ENCODE data around the gene ACBD4. TPM values are rescaled to one million over a fixed set of nuclear protein-coding genes. Genes with fewer than 3 reads are reported as not detected.
A peak's percentile ranks its signal among the peaks of the same experiment; 100 is the strongest.

Gene ACBD4
- total and polyA plus RNA-seq, 2 of the 4 experiments (the other 2 are of a cell fraction), result 2.3 to 5.7 TPM

DNA sequence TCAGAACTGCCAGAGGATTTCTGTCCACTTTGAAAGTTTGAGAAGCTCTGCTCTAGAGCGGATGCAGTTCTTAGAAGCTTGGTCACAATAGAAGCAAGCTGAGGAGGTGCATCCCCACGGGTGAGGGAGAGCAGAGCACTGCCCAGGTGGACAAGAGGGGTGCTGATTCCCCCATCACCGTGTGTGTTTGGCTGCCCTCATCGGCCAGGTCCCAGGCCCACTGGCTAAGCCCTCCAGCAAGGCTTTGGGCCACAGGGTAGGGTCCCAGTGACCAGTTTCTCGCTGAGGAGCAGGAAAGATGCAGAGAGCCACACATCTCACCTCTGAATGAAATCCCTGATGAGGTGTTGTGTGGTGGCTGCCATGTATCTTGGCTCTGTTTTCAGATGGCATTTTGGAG, 47.5 kb upstream of the ACBD4 start:
- Histone ChIP-seq H3K14ac (replicated peaks; ENCODE audit: low read depth, low read length) (peak overlapping the region; percentile 76), H3K56ac (ENCODE audit: extremely low read depth, insufficient read depth, low read length) (0 out of 2 replicates have a peak overlapping the region, but pooled peaks have one; percentile 0), H2AK5ac (ENCODE audit: low read depth, low read length) (peak overlapping the region; percentile 77; the same call in 1 of the 2 replicates), H3K18ac (ENCODE audit: low read depth, low read length) (peak overlapping the region; percentile 45), H3K36me3 (ENCODE audit: control insufficient read depth, insufficient read depth, low read length) (peaks cover 49% of the 10 kb centered on the region), H4K5ac (ENCODE audit: low read depth, low read length) (peak overlapping the region; percentile 65), H2BK20ac (ENCODE audit: low read depth, low read length) (peak overlapping the region; percentile 66; the same call in 1 of the 2 replicates), H4K91ac (ENCODE audit: insufficient read depth, low read depth, low read length) (peak overlapping the region; percentile 38), H3K9me3 (ENCODE audit: control insufficient read depth, insufficient read depth, low read length) (0 out of 2 replicates have a peak, but pooled peaks cover 2% of the 10 kb centered on the region), H2AFZ (replicated peaks; ENCODE audit: low read length, poor library complexity) (peak overlapping the region; percentile 12), H4K8ac (ENCODE audit: low read depth in 2 of 2, low read length in 2 of 2) (peak overlapping the region in 1 of 2 experiments; percentile 27; a peak in 1 of 4 replicates), H3K27ac (ENCODE audit: insufficient read depth, low read length) (peak overlapping the region; percentile 85; the same call in 1 of the 2 replicates), H3K4ac (ENCODE audit: low read depth, low read length) (peak overlapping the region; percentile 80), H3K9ac (ENCODE audit: low read depth, low read length) (no peak overlapping the region; the same call in 1 of the 2 replicates), H3K23ac (ENCODE audit: low read depth, low read length) (peak overlapping the region; percentile 62; the same call in 1 of the 2 replicates), H2AK9ac (replicated peaks; ENCODE audit: low read depth, low read length, poor library complexity) (peak overlapping the region; percentile 72), H3K4me3 (ENCODE audit: insufficient read depth, low read depth, low read length) (no peak overlapping the region), H3K4me2 (ENCODE audit: low read depth, low read length) (no peak overlapping the region), H3K9me1 (ENCODE audit: insufficient read depth, low read length) (peaks cover 26% of the 10 kb centered on the region), H3K27me3 (ENCODE audit: control insufficient read depth, insufficient read depth, low read length) (no peaks in the 10 kb centered on the region), H3K4me1 (ENCODE audit: control insufficient read depth, insufficient read depth, low read length) (peaks cover 26% of the 10 kb centered on the region), H2BK5ac (ENCODE audit: low read depth, low read length, poor library complexity, severe bottlenecking) (peak overlapping the region; percentile 78), H4K20me1 (ENCODE audit: insufficient read depth, low read length) (peaks cover 5% of the 10 kb centered on the region), H2BK15ac (ENCODE audit: low read depth, low read length) (peak overlapping the region; percentile 25; the same call in 1 of the 3 replicates), H2BK120ac (ENCODE audit: low read depth, low read length) (peak overlapping the region; percentile 54), H3K79me1 (ENCODE audit: low read depth in 1 of 2, low read length in 2 of 2) (peaks cover 15 to 63% of the 10 kb centered on the region in 2 experiments)
- ATAC-seq (ENCODE audit: low read depth) (no peak), DNase-seq (no peak)
- no peak for TF ChIP-seq RFX5 (IDR thresholded peaks at IDR 0.05; ENCODE audit: low read depth, low read length)
- TF ChIP-seq, protein P1, sequence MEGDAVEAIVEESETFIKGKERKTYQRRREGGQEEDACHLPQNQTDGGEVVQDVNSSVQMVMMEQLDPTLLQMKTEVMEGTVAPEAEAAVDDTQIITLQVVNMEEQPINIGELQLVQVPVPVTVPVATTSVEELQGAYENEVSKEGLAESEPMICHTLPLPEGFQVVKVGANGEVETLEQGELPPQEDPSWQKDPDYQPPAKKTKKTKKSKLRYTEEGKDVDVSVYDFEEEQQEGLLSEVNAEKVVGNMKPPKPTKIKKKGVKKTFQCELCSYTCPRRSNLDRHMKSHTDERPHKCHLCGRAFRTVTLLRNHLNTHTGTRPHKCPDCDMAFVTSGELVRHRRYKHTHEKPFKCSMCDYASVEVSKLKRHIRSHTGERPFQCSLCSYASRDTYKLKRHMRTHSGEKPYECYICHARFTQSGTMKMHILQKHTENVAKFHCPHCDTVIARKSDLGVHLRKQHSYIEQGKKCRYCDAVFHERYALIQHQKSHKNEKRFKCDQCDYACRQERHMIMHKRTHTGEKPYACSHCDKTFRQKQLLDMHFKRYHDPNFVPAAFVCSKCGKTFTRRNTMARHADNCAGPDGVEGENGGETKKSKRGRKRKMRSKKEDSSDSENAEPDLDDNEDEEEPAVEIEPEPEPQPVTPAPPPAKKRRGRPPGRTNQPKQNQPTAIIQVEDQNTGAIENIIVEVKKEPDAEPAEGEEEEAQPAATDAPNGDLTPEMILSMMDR (conservative IDR thresholded peaks at IDR 0.05; ENCODE audit: low read depth, low read length), result no peak
- TF ChIP-seq NFE2L2 (IDR thresholded peaks at IDR 0.05; ENCODE audit: low read depth, low read length), result no peak
- TF ChIP-seq MAFK (IDR thresholded peaks at IDR 0.05; ENCODE audit: low read depth, low read length), result no peak
- TF ChIP-seq CHD1 (IDR thresholded peaks at IDR 0.05; ENCODE audit: low read depth, low read length), result no peak
- TF ChIP-seq FOS (IDR thresholded peaks at IDR 0.05; ENCODE audit: low read depth, low read length), result no peak
- TF ChIP-seq POLR2A (IDR thresholded peaks at IDR 0.05; ENCODE audit: low read depth, low read length), result no peak
- TF ChIP-seq RAD21 (IDR thresholded peaks at IDR 0.05; ENCODE audit: low read length), result no peak
- TF ChIP-seq RCOR1 (IDR thresholded peaks at IDR 0.05; ENCODE audit: insufficient replicate concordance, low read length), result no peak
- TF ChIP-seq, protein P2, sequence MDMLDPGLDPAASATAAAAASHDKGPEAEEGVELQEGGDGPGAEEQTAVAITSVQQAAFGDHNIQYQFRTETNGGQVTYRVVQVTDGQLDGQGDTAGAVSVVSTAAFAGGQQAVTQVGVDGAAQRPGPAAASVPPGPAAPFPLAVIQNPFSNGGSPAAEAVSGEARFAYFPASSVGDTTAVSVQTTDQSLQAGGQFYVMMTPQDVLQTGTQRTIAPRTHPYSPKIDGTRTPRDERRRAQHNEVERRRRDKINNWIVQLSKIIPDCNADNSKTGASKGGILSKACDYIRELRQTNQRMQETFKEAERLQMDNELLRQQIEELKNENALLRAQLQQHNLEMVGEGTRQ (IDR thresholded peaks at IDR 0.05; ENCODE audit: low read depth, low read length), result no peak
- WGBS, 2 experiments (ENCODE audit: extremely low coverage in 2 of 2, insufficient read length in 1 of 2), result 100% methylated on average over 2 of the region's 5 CpGs; no CpG with 5 or more reads in 1 of the 2 experiments
- in situ Hi-C loops (cut with MboI; ENCODE audit: low sequenced_read_pairs) (no loop called here), dilution Hi-C loops (cut with HindIII; ENCODE audit: low sequenced_read_pairs, unreplicated experiment) (no loop called here), intact Hi-C loops (cut with micrococcal nuclease) (no loop called here)
- BruUV-seq (replicated peaks), result no TSS peak
- CTCF ChIA-PET, result interaction anchor here (1.1 kb wide), 1 partner anchor 11 kb away, joined by 3 read pairs; no protein-coding TSS in a partner anchor
- POLR2A ChIA-PET (ENCODE audit: unreplicated experiment), result no interaction called here

Measured in IMR-90 (cell line).